Measurements from ENCODE around the gene GRAMD1B.

DNA sequence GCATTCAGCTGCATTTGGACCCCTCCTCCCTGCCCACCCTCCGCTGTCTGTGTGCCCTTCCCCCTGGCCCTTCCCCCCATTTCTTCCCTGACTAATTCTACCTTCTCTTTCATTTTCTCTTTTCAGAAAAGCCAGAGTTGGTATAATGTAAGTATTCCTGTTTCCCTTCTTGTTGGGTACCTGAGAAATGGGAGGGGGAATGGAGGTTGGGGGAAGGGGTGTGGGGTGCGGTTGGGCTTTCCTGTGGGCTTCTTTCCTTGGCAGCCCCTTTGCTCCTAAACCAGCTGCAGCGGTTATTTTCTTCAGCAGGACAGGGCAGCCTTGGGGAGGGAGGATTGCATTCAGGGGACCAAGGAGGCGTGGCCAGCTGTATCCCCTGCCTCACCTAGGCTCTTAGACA, 154.1 kb downstream of the GRAMD1B start:
- TF ChIP-seq, protein P1, sequence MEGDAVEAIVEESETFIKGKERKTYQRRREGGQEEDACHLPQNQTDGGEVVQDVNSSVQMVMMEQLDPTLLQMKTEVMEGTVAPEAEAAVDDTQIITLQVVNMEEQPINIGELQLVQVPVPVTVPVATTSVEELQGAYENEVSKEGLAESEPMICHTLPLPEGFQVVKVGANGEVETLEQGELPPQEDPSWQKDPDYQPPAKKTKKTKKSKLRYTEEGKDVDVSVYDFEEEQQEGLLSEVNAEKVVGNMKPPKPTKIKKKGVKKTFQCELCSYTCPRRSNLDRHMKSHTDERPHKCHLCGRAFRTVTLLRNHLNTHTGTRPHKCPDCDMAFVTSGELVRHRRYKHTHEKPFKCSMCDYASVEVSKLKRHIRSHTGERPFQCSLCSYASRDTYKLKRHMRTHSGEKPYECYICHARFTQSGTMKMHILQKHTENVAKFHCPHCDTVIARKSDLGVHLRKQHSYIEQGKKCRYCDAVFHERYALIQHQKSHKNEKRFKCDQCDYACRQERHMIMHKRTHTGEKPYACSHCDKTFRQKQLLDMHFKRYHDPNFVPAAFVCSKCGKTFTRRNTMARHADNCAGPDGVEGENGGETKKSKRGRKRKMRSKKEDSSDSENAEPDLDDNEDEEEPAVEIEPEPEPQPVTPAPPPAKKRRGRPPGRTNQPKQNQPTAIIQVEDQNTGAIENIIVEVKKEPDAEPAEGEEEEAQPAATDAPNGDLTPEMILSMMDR (IDR thresholded peaks at IDR 0.05; ENCODE audit: low read depth, low read length, missing input control): no peak
- TF ChIP-seq SP1 (IDR thresholded peaks at IDR 0.05): no peak
- TF ChIP-seq MAX (IDR thresholded peaks at IDR 0.05): no peak
- no peak for TF ChIP-seq RAD21 (IDR thresholded peaks at IDR 0.05)
- no peak for TF ChIP-seq TAF1 (conservative IDR thresholded peaks at IDR 0.05)
- TF ChIP-seq YY1 (IDR thresholded peaks at IDR 0.05): no peak
- TF ChIP-seq, protein P2, sequence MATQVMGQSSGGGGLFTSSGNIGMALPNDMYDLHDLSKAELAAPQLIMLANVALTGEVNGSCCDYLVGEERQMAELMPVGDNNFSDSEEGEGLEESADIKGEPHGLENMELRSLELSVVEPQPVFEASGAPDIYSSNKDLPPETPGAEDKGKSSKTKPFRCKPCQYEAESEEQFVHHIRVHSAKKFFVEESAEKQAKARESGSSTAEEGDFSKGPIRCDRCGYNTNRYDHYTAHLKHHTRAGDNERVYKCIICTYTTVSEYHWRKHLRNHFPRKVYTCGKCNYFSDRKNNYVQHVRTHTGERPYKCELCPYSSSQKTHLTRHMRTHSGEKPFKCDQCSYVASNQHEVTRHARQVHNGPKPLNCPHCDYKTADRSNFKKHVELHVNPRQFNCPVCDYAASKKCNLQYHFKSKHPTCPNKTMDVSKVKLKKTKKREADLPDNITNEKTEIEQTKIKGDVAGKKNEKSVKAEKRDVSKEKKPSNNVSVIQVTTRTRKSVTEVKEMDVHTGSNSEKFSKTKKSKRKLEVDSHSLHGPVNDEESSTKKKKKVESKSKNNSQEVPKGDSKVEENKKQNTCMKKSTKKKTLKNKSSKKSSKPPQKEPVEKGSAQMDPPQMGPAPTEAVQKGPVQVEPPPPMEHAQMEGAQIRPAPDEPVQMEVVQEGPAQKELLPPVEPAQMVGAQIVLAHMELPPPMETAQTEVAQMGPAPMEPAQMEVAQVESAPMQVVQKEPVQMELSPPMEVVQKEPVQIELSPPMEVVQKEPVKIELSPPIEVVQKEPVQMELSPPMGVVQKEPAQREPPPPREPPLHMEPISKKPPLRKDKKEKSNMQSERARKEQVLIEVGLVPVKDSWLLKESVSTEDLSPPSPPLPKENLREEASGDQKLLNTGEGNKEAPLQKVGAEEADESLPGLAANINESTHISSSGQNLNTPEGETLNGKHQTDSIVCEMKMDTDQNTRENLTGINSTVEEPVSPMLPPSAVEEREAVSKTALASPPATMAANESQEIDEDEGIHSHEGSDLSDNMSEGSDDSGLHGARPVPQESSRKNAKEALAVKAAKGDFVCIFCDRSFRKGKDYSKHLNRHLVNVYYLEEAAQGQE (IDR thresholded peaks at IDR 0.05): no peak
- TF ChIP-seq, protein P3, sequence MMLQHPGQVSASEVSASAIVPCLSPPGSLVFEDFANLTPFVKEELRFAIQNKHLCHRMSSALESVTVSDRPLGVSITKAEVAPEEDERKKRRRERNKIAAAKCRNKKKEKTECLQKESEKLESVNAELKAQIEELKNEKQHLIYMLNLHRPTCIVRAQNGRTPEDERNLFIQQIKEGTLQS (IDR thresholded peaks at IDR 0.05): no peak
- no peak for TF ChIP-seq FOXA1 (IDR thresholded peaks at IDR 0.05)
- TF ChIP-seq GABPA (IDR thresholded peaks at IDR 0.05 in 1 of 2, conservative IDR thresholded peaks at IDR 0.05 in 1 of 2): no peak
- TF ChIP-seq EGR1 (IDR thresholded peaks at IDR 0.05; ENCODE audit: low read depth in 2 of 2): no peak
- TF ChIP-seq NR2F2 (IDR thresholded peaks at IDR 0.05): no peak

Measured in liver (tissue), 3 donors.